Esophagus muscularis mucosa (tissue), 4 donors: Measurements from ENCODE around the gene PTPRN2.

Experiments used
- CTCF ChIP-seq, 3 experiments: fragments of 200-600 bp in 2 of 3; fragments of 450-650 bp in 1 of 3; sonication (generic) in 2 of 3; IDR thresholded peaks; one replicate each; pipeline ENCODE4 v1.5.1; 2017 to 2019; ENCODE audit warnings: antibody characterized with exemption in 3 of 3, mild to moderate bottlenecking in 2 of 3, moderate library complexity in 1 of 3
- EP300 ChIP-seq: sonication (generic); formaldehyde crosslinking; IDR thresholded peaks from one replicate; pipeline ENCODE4 v1.6.1; 2017; ENCODE audit warnings: antibody characterized with exemption
- POLR2A ChIP-seq: fragments of 450-650 bp; IDR thresholded peaks from one replicate; pipeline ENCODE4 v1.6.1; 2017; ENCODE audit warnings: antibody characterized with exemption, moderate library complexity, mild to moderate bottlenecking, low read depth
- POLR2AphosphoS5 ChIP-seq, 2 donors: sonication (generic); formaldehyde crosslinking; IDR thresholded peaks; one replicate each; pipeline ENCODE4 v1.6.1; 2017; ENCODE audit warnings: antibody characterized with exemption in 2 of 2

- TF ChIP-seq CTCF (IDR thresholded peaks at IDR 0.05) (no peak), EP300 (no peak), POLR2A (no peak), POLR2AphosphoS5 (IDR thresholded peaks at IDR 0.05) (no peak)
Observed at GRCh38 chr7:158278745-158279320, 308.8 kb downstream of the PTPRN2 start.
